ENCODE results near the gene PRDM16. TPM values are rescaled to one million over a fixed set of nuclear protein-coding genes. Genes with fewer than 3 reads are reported as not detected.

The PRDM16 gene
- polyA plus RNA-seq, 2 of the 4 experiments (the other 2 are of a cell fraction), result 0.03 to 0.35 TPM

DNA sequence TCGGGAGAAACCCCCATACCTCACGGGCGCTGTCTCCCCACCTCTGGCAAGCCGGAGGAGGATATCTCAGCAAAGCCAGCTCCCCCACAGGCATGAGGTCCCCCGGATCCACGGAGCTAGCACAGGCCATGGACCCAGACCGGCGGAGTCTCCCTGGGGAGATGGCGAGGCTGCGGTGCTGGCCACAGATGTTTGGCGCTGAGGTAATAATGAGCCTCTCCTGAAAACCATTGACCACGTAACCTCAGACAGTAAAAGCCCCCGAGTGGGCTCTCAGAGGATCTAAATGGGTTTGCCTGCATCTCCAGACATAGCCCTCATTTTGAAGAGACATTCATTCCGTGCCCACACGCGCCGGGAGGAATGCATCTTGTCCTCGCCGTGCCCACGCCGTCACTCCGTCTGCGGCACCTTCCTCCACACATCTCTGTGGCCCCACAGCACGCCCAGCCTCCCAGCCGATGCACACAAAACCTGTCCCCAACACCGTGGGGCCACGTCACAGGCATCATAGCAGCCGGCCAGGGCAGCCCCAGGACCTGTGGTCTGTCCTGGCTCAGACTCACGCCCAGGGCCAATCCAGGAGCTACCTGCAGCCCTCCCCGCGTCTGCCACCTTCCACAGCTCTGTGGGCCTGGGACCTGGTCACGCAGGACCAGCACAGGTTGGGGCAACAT, 150.9 kb downstream of the PRDM16 start:
- WGBS (ENCODE audit: missing lambda C conversion rate), result 75% methylated on average over 22 of the region's 32 CpGs
- no peak for ATAC-seq
- CTCF ChIA-PET, result interaction anchor here (1.3 kb wide), 1 partner anchor 12 kb away, joined by 3 read pairs; no protein-coding TSS in a partner anchor

DNA sequence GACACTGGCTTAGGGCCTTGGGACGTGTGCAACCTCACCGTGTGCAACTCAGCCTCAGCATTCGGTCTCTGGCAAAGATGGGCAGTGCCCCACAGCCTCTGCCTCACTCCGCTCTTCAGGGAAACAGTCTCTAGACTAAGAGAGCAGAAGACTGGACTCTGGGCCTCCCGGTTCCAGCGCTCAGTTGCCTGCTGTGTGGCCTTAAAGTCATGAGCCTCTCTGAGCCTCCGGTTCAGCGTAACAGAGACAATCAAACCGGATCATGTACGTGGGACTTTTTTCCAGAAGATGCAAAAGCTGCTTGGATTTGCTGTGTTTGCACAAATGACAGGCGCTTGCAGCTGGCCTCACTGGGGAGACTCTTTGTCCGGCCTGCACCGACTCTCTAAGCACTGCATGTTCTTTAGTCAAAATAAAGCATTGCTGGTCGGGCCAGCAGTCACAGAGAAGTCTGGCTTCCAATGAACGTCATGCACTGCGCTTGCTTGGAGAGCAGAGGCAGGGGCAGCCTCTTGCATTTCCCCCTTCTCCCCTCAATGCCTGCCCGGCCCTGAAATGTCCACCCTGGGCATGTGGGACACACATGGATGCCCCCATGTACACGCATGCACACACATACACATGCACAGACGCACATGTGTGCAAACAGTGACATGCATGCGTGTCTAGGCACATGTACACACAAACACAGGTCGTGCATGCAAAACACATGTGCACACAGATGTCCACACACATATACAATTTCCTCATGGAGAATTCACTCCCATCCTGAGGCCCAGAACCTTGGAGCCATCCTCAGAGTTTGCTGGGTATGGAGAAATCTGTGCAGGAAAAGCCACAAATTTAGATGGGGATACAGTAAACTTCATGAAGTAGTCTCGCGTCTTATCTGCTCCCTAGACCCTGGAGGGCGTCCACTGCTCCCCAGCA, 152.4 kb downstream of the PRDM16 start:
- ChIA-PET POLR2A (no interaction called here), CTCF (no interaction called here)
- Histone ChIP-seq H3K9me3 (no peaks in the 10 kb centered on the region), H3K27ac (no peak overlapping the region), H3K4me3 (no peak overlapping the region), H3K4me1 (no peaks in the 10 kb centered on the region), H3K4me2 (no peak overlapping the region)
- TF ChIP-seq FOSL2 (IDR thresholded peaks at IDR 0.05), result no peak
- no peak for TF ChIP-seq FOSL2 (CRISPR knock-in tag; IDR thresholded peaks at IDR 0.05)
- TF ChIP-seq HOXA7 (CRISPR knock-in tag; IDR thresholded peaks at IDR 0.05), result no peak
- TF ChIP-seq ZC3H11A (IDR thresholded peaks at IDR 0.05), result no peak
- no peak for TF ChIP-seq JUNB (IDR thresholded peaks at IDR 0.05)
- no peak for TF ChIP-seq KDM5A (IDR thresholded peaks at IDR 0.05)
- TF ChIP-seq, protein P1, sequence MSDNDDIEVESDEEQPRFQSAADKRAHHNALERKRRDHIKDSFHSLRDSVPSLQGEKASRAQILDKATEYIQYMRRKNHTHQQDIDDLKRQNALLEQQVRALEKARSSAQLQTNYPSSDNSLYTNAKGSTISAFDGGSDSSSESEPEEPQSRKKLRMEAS (IDR thresholded peaks at IDR 0.05), result no peak
- no peak for TF ChIP-seq SMC3 (IDR thresholded peaks at IDR 0.05)
- TF ChIP-seq CHD2 (IDR thresholded peaks at IDR 0.05; ENCODE audit: low read length, partially characterized antibody), result no peak
- no peak for TF ChIP-seq ZNF302 (CRISPR knock-in tag; IDR thresholded peaks at IDR 0.05)
- TF ChIP-seq JUN (IDR thresholded peaks at IDR 0.05), result no peak
- no peak for TF ChIP-seq TFCP2L1 (CRISPR knock-in tag; IDR thresholded peaks at IDR 0.05)
- TF ChIP-seq NFE2L2 (conservative IDR thresholded peaks at IDR 0.05; ENCODE audit: low read length), result no peak
- TF ChIP-seq EHMT2 (IDR thresholded peaks at IDR 0.05; ENCODE audit: low read depth), result no peak
- TF ChIP-seq, protein P2, sequence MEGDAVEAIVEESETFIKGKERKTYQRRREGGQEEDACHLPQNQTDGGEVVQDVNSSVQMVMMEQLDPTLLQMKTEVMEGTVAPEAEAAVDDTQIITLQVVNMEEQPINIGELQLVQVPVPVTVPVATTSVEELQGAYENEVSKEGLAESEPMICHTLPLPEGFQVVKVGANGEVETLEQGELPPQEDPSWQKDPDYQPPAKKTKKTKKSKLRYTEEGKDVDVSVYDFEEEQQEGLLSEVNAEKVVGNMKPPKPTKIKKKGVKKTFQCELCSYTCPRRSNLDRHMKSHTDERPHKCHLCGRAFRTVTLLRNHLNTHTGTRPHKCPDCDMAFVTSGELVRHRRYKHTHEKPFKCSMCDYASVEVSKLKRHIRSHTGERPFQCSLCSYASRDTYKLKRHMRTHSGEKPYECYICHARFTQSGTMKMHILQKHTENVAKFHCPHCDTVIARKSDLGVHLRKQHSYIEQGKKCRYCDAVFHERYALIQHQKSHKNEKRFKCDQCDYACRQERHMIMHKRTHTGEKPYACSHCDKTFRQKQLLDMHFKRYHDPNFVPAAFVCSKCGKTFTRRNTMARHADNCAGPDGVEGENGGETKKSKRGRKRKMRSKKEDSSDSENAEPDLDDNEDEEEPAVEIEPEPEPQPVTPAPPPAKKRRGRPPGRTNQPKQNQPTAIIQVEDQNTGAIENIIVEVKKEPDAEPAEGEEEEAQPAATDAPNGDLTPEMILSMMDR (IDR thresholded peaks at IDR 0.05), result no peak
- TF ChIP-seq HOXB5 (CRISPR knock-in tag; IDR thresholded peaks at IDR 0.05), result no peak
- TF ChIP-seq, protein P3, sequence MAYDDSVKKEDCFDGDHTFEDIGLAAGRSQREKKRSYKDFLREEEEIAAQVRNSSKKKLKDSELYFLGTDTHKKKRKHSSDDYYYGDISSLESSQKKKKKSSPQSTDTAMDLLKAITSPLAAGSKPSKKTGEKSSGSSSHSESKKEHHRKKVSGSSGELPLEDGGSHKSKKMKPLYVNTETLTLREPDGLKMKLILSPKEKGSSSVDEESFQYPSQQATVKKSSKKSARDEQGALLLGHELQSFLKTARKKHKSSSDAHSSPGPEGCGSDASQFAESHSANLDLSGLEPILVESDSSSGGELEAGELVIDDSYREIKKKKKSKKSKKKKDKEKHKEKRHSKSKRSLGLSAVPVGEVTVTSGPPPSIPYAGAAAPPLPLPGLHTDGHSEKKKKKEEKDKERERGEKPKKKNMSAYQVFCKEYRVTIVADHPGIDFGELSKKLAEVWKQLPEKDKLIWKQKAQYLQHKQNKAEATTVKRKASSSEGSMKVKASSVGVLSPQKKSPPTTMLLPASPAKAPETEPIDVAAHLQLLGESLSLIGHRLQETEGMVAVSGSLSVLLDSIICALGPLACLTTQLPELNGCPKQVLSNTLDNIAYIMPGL (CRISPR knock-in tag; IDR thresholded peaks at IDR 0.05; ENCODE audit: borderline replicate concordance), result no peak
- no peak for TF ChIP-seq USF2 (IDR thresholded peaks at IDR 0.05)
- no peak for TF ChIP-seq CBX8 (IDR thresholded peaks at IDR 0.05)
- TF ChIP-seq KDM1A (IDR thresholded peaks at IDR 0.05; ENCODE audit: low read depth), result no peak
- no peak for TF ChIP-seq POLR2A (IDR thresholded peaks at IDR 0.05; ENCODE audit: low read length)
- WGBS (ENCODE audit: missing lambda C conversion rate), result 55% methylated on average over 17 of the region's 24 CpGs
- ATAC-seq (no peak), DNase-seq (ENCODE audit: low read depth in 1 of 2, low spot score in 1 of 2) (no peak), FAIRE-seq (no peak)

More for the DNA sequence above, 150.9 kb downstream of the PRDM16 start:
- POLR2A ChIA-PET, result no interaction called here
- H3K9me3 ChIP-seq, result no peaks in the 10 kb centered on the region
- FAIRE-seq (no peak), DNase-seq (ENCODE audit: low read depth in 1 of 2, low spot score in 1 of 2) (no peak)
- TF ChIP-seq NFE2L2 (conservative IDR thresholded peaks at IDR 0.05; ENCODE audit: low read length), result no peak
- no peak for TF ChIP-seq RAD21 (conservative IDR thresholded peaks at IDR 0.05 in 1 of 2, IDR thresholded peaks at IDR 0.05 in 1 of 2)
- TF ChIP-seq CBX2 (IDR thresholded peaks at IDR 0.05; ENCODE audit: borderline replicate concordance, low read depth), result no peak
- TF ChIP-seq MYC (IDR thresholded peaks at IDR 0.05; ENCODE audit: borderline replicate concordance, low read length), result no peak
- TF ChIP-seq GATA3 (IDR thresholded peaks at IDR 0.05; ENCODE audit: borderline replicate concordance), result no peak
- TF ChIP-seq RCOR1 (IDR thresholded peaks at IDR 0.05; ENCODE audit: low read depth, low read length), result no peak
- no peak for TF ChIP-seq ELK1 (IDR thresholded peaks at IDR 0.05; ENCODE audit: low read depth, low read length)
- no peak for TF ChIP-seq MAFK (IDR thresholded peaks at IDR 0.05; ENCODE audit: partially characterized antibody)
- no peak for TF ChIP-seq HEYL (CRISPR knock-in tag; IDR thresholded peaks at IDR 0.05)
- no peak for TF ChIP-seq EHF (CRISPR knock-in tag; IDR thresholded peaks at IDR 0.05)
- no peak for TF ChIP-seq CEBPB (IDR thresholded peaks at IDR 0.05)
- no peak for TF ChIP-seq NPAS2 (CRISPR knock-in tag; IDR thresholded peaks at IDR 0.05; ENCODE audit: borderline replicate concordance)
- no peak for TF ChIP-seq HES2 (IDR thresholded peaks at IDR 0.05)
- TF ChIP-seq CBX8 (IDR thresholded peaks at IDR 0.05), result no peak
- TF ChIP-seq EP300 (IDR thresholded peaks at IDR 0.05), result no peak
- TF ChIP-seq POLR2A (IDR thresholded peaks at IDR 0.05; ENCODE audit: low read length), result no peak
- no peak overlapping the region for H3K4me2 ChIP-seq
- H3K27ac ChIP-seq, result no peak overlapping the region
- no peak overlapping the region for H3K4me3 ChIP-seq
- H3K4me1 ChIP-seq, result no peaks in the 10 kb centered on the region

All from A549 (cell line).